IMR-90 (cell line): ENCODE data around the gene RBM25. TPM values are rescaled to one million over a fixed set of nuclear protein-coding genes. Genes with fewer than 3 reads are reported as not detected.
A peak's percentile ranks its signal among the peaks of the same experiment; 100 is the strongest.

ENCODE experiments used
- ATAC-seq: fragments of 200-7000 bp; cut with Tn5 transposase; 2 replicates; pipeline ENCODE4 v1.9.1; 2020; ENCODE audit warnings: low read depth, mild to moderate bottlenecking, moderate library complexity
- BruUV-seq: library from RNA; stranded (reverse); fragments of 400-500 nt; replicated peaks from 2 replicates; lab custom pipeline; 2021; lab: Mats Ljungman, UMichigan
- CTCF ChIA-PET: fragments of 300-600 bp; formaldehyde crosslinking; extraction: SDS; loops from one replicate; lab custom pipeline; 2021; ENCODE audit warnings: antibody characterized with exemption; lab: Yijun Ruan, JAX
- POLR2A ChIA-PET: fragments of 300-600 bp; sonication (Branson Sonifier 250); formaldehyde crosslinking; loops from one replicate; lab custom pipeline; 2022; ENCODE audit warnings: antibody characterized with exemption; ENCODE audit not compliant: unreplicated experiment; lab: Charles Lee
- DNase-seq: peaks from one replicate; pipeline ENCODE4 v3.0.0; 2013
- H2AFZ ChIP-seq: replicated peaks from 2 replicates; pipeline ENCODE3; 2013; ENCODE audit warnings: low read length, mild to moderate bottlenecking; ENCODE audit not compliant: poor library complexity
- H2AK5ac ChIP-seq: 2 replicates; pipeline ENCODE4 v1.6.1; 2013; ENCODE audit warnings: low read depth, low read length, inconsistent platforms
- H2AK9ac ChIP-seq: replicated peaks from 2 replicates; pipeline ENCODE3; 2013; ENCODE audit warnings: mild to moderate bottlenecking, low read depth, low read length, moderate library complexity; ENCODE audit not compliant: poor library complexity
- H2BK120ac ChIP-seq: 2 replicates; pipeline ENCODE4 v1.6.1; 2013; ENCODE audit warnings: low read depth, low read length, inconsistent platforms
- H2BK15ac ChIP-seq: 3 replicates; pipeline ENCODE4 v1.6.1; 2013; ENCODE audit warnings: low read depth, low read length, inconsistent platforms
- H2BK20ac ChIP-seq: 2 replicates; pipeline ENCODE4 v1.6.1; 2013; ENCODE audit warnings: low read depth, mild to moderate bottlenecking, inconsistent platforms, low read length, moderate library complexity
- H2BK5ac ChIP-seq: 2 replicates; pipeline ENCODE4 v1.6.1; 2013; ENCODE audit warnings: mild to moderate bottlenecking, low read depth, low read length, inconsistent platforms; ENCODE audit not compliant: poor library complexity, severe bottlenecking
- H3K14ac ChIP-seq: replicated peaks from 2 replicates; pipeline ENCODE4 v1.6.1; 2013; ENCODE audit warnings: low read depth, low read length, inconsistent platforms
- H3K18ac ChIP-seq: 2 replicates; pipeline ENCODE4 v1.6.1; 2013; ENCODE audit warnings: low read depth, low read length, control low read depth
- H3K23ac ChIP-seq: 2 replicates; pipeline ENCODE4 v1.6.1; 2013; ENCODE audit warnings: low read depth, low read length, inconsistent platforms
- H3K27ac ChIP-seq: 2 replicates; pipeline ENCODE4 v1.5.1; 2013; ENCODE audit warnings: mild to moderate bottlenecking, control low read depth, low read length; ENCODE audit not compliant: insufficient read depth
- H3K27me3 ChIP-seq: 2 replicates; pipeline ENCODE4 v1.6.1; 2013; ENCODE audit warnings: low read length; ENCODE audit not compliant: control insufficient read depth, insufficient read depth
- H3K36me3 ChIP-seq: 2 replicates; pipeline ENCODE4 v1.6.1; 2013; ENCODE audit warnings: low read length, mixed read lengths; ENCODE audit not compliant: control insufficient read depth, insufficient read depth
- H3K4ac ChIP-seq: 2 replicates; pipeline ENCODE4 v1.6.1; 2013; ENCODE audit warnings: low read depth, low read length, inconsistent platforms
- H3K4me1 ChIP-seq: 2 replicates; pipeline ENCODE4 v1.6.1; 2013; ENCODE audit warnings: low read length, mixed read lengths; ENCODE audit not compliant: control insufficient read depth, insufficient read depth
- H3K4me2 ChIP-seq: 2 replicates; pipeline ENCODE4 v1.6.1; 2013; ENCODE audit warnings: low read depth, mild to moderate bottlenecking, control low read depth, low read length, moderate library complexity
- H3K4me3 ChIP-seq: 2 replicates; pipeline ENCODE4 v1.5.1; 2013; ENCODE audit warnings: low read depth, mild to moderate bottlenecking, control low read depth, low read length, moderate library complexity; ENCODE audit not compliant: insufficient read depth
- H3K56ac ChIP-seq: 2 replicates; pipeline ENCODE4 v1.6.1; 2013; ENCODE audit warnings: low read length, inconsistent platforms; ENCODE audit not compliant: insufficient read depth; ENCODE audit errors: extremely low read depth
- H3K79me1 ChIP-seq, 2 experiments: 2 replicates each; pipeline ENCODE4 v1.6.1; 2013; ENCODE audit warnings: low read length in 2 of 2, inconsistent platforms in 1 of 2, low read depth in 1 of 2
- H3K9ac ChIP-seq: 2 replicates; pipeline ENCODE4 v1.6.1; 2013; ENCODE audit warnings: low read depth, low read length, control low read depth
- H3K9me1 ChIP-seq: 2 replicates; pipeline ENCODE4 v1.6.1; 2013; ENCODE audit warnings: low read length, inconsistent platforms; ENCODE audit not compliant: insufficient read depth
- H3K9me3 ChIP-seq: 2 replicates; pipeline ENCODE4 v1.6.1; 2013; ENCODE audit warnings: low read length; ENCODE audit not compliant: control insufficient read depth, insufficient read depth
- H4K20me1 ChIP-seq: 2 replicates; pipeline ENCODE4 v1.6.1; 2013; ENCODE audit warnings: low read length, inconsistent platforms; ENCODE audit not compliant: insufficient read depth
- H4K5ac ChIP-seq: 2 replicates; pipeline ENCODE4 v1.6.1; 2013; ENCODE audit warnings: mild to moderate bottlenecking, low read depth, low read length, control low read depth
- H4K8ac ChIP-seq, 2 experiments: 2 replicates each; pipeline ENCODE4 v1.6.1; 2013; ENCODE audit warnings: low read depth in 2 of 2, low read length in 2 of 2, control low read depth in 1 of 2, inconsistent platforms in 1 of 2
- H4K91ac ChIP-seq: 2 replicates; pipeline ENCODE4 v1.6.1; 2013; ENCODE audit warnings: low read depth, low read length, inconsistent platforms; ENCODE audit not compliant: insufficient read depth
- CHD1 ChIP-seq: IDR thresholded peaks from 2 replicates; pipeline ENCODE4 v1.6.1; 2012; ENCODE audit warnings: low read depth, low read length, improper control_type of control experiment
- MAFK ChIP-seq: IDR thresholded peaks from 2 replicates; pipeline ENCODE4 v1.6.1; 2012; ENCODE audit warnings: low read depth, low read length, improper control_type of control experiment
- MAZ ChIP-seq: IDR thresholded peaks from 2 replicates; pipeline ENCODE4 v1.6.1; 2012; ENCODE audit warnings: low read depth, mild to moderate bottlenecking, low read length, improper control_type of control experiment, moderate library complexity, borderline replicate concordance
- RCOR1 ChIP-seq: IDR thresholded peaks from 2 replicates; pipeline ENCODE4 v1.6.1; 2012; ENCODE audit warnings: mild to moderate bottlenecking, low read length, improper control_type of control experiment; ENCODE audit not compliant: insufficient replicate concordance
- RFX5 ChIP-seq: IDR thresholded peaks from 2 replicates; pipeline ENCODE4 v1.8.0; 2012; ENCODE audit warnings: low read depth, mild to moderate bottlenecking, low read length, moderate library complexity
- WGBS, 2 experiments: methylation state at CpG; one replicate each; pipeline versions ENCODE4 v1.1.5 to v1.1.7; 2013; ENCODE audit warnings: missing lambda C conversion rate in 2 of 2; ENCODE audit not compliant: insufficient read length in 1 of 2; ENCODE audit errors: extremely low coverage in 2 of 2; 5-methylcytosine and 5-hydroxymethylcytosine counted together
- dilution Hi-C: fragments of 300-500 bp; cut with HindIII; formaldehyde crosslinking; loops from one replicate; pipeline ENCODE4 v1.14.3; 2018; ENCODE audit warnings: low sequenced_read_pairs; ENCODE audit not compliant: unreplicated experiment
- in situ Hi-C: fragments of 300-500 bp; cut with MboI; formaldehyde crosslinking; loops from 3 replicates; pipeline ENCODE4 v1.14.3; 2019; ENCODE audit warnings: low sequenced_read_pairs, inconsistent platforms, mixed read lengths
- intact Hi-C: fragments of 100-400 bp; cut with micrococcal nuclease; formaldehyde crosslinking; loops from 2 replicates; pipeline ENCODE4 v1.10.0; 2022
- polyA plus RNA-seq, 3 experiments: library from polyadenylated mRNA; depleted of rRNA; stranded (reverse); fragments of >200 nt; gene quantifications; 2 replicates each; pipeline ENCODE4 v1.2.3, GENCODE V29; 2012; ENCODE audit warnings: low replicate concordance in 1 of 3
- total RNA-seq: library from RNA; depleted of rRNA; stranded (reverse); fragments of >200 nt; gene quantifications from 2 replicates; pipeline ENCODE4 v1.2.3, GENCODE V29; 2012

The RBM25 gene
- total and polyA plus RNA-seq, 2 of the 4 experiments (the other 2 are of a cell fraction) = 32.3 to 32.9 TPM

- TF ChIP-seq MAZ = peak; percentile 66
These were observed 31.3 kb upstream of the RBM25 start, which contains the start of gene ZFYVE1 (continued) for GRCh38 chr14:73026845-73027542.

GRCh38 chr14:73027546-73027945 is 30.8 kb upstream of the RBM25 start:
- no CpG with 5 or more reads among the region's 3 CpGs for WGBS, 2 experiments
- peak overlapping the region; percentile 62; the same call in 1 of the 2 replicates for H3K14ac ChIP-seq
- H3K4me1 ChIP-seq = no peaks in the 10 kb centered on the region
- H3K4me2 ChIP-seq = peak overlapping the region; percentile 73
- peaks cover 7% of the 10 kb centered on the region; the same call in 1 of the 2 replicates for H3K9me1 ChIP-seq
- H2AFZ ChIP-seq = peak overlapping the region; percentile 100
- no peak overlapping the region for H2AK9ac ChIP-seq
- no peaks in the 10 kb centered on the region for H3K27me3 ChIP-seq
- H4K20me1 ChIP-seq = peaks cover 15% of the 10 kb centered on the region; the same call in 1 of the 2 replicates
- peak overlapping the region; percentile 16; the same call in 1 of the 2 replicates for H2BK20ac ChIP-seq
- POLR2A ChIA-PET = interaction anchor here (0.6 to 0.9 kb wide), 2 partner anchors 30 to 49 kb away, joined by 3 to 5 read pairs; partner anchors contain the start of gene RBM25
- CTCF ChIA-PET = no interaction called here
- no TSS peak for BruUV-seq
- no peak overlapping the region for H3K18ac ChIP-seq
- H2BK15ac ChIP-seq = no peak overlapping the region
- peaks cover 17% of the 10 kb centered on the region for H3K36me3 ChIP-seq
- peak overlapping the region; percentile 35; the same call in 1 of the 2 replicates for H3K4ac ChIP-seq
- peak overlapping the region; percentile 8 for H2BK5ac ChIP-seq
- no peak overlapping the region for H4K91ac ChIP-seq
- in situ Hi-C loops = no loop called here
- no peak overlapping the region for H2AK5ac ChIP-seq
- no peak overlapping the region for H3K27ac ChIP-seq
- H3K4me3 ChIP-seq = peak overlapping the region; percentile 46
- H4K5ac ChIP-seq = peak overlapping the region; percentile 45; the same call in 1 of the 2 replicates
- dilution Hi-C loops = no loop called here
- DNase-seq = no peak
- peaks cover 14 to 32% of the 10 kb centered on the region in 2 experiments for H3K79me1 ChIP-seq
- no peak overlapping the region for H3K23ac ChIP-seq
- intact Hi-C loops = loop anchor here (1.0 kb wide), 1 partner anchor 31 kb away; the partner anchor contains the start of gene RBM25
- no peaks in the 10 kb centered on the region for H3K9me3 ChIP-seq
- peak overlapping the region; percentile 14 to 90 for H4K8ac ChIP-seq
- no peak overlapping the region for H3K9ac ChIP-seq
- TF ChIP-seq MAFK (no peak), RFX5 (no peak), CHD1 (no peak), RCOR1 (no peak)
- H2BK120ac ChIP-seq = no peak overlapping the region
- no peak for ATAC-seq
- H3K56ac ChIP-seq = no peak overlapping the region
